Trophoblast cell (in vitro differentiated cells and primary cell): Measurements from ENCODE around the gene RPS21.

Experiments used
- DNase-seq, 2 donors: peaks; one replicate each; pipeline ENCODE4 v3.0.0-alpha.2; 2016
- H2AFZ ChIP-seq: 2 replicates; pipeline ENCODE4 v1.6.1; 2013; ENCODE audit warnings: low read length, moderate library complexity, mild to moderate bottlenecking; ENCODE audit not compliant: insufficient read depth, poor library complexity
- H2AK5ac ChIP-seq: 2 replicates; pipeline ENCODE4 v1.6.1; 2013; ENCODE audit warnings: mild to moderate bottlenecking, low read length
- H2BK120ac ChIP-seq: 2 replicates; pipeline ENCODE4 v1.6.1; 2013; ENCODE audit warnings: low read length, mild to moderate bottlenecking, moderate library complexity; ENCODE audit not compliant: insufficient read depth, poor library complexity
- H2BK12ac ChIP-seq: 2 replicates; pipeline ENCODE4 v1.6.1; 2013; ENCODE audit warnings: mild to moderate bottlenecking, low read length, moderate library complexity
- H2BK5ac ChIP-seq: 2 replicates; pipeline ENCODE4 v1.6.1; 2013; ENCODE audit warnings: low read length, low read depth, moderate library complexity, mild to moderate bottlenecking; ENCODE audit not compliant: poor library complexity
- H3K14ac ChIP-seq: 2 replicates; pipeline ENCODE4 v1.6.1; 2013; ENCODE audit warnings: mild to moderate bottlenecking, low read length
- H3K18ac ChIP-seq: 2 replicates; pipeline ENCODE4 v1.6.1; 2013; ENCODE audit warnings: mild to moderate bottlenecking, low read length
- H3K23ac ChIP-seq: 2 replicates; pipeline ENCODE4 v1.6.1; 2013; ENCODE audit warnings: low read length
- H3K27ac ChIP-seq: 2 replicates; pipeline ENCODE4 v1.5.1; 2013; ENCODE audit warnings: low read depth, mild to moderate bottlenecking, inconsistent platforms, low read length, moderate library complexity
- H3K27me3 ChIP-seq: 2 replicates; pipeline ENCODE4 v1.6.1; 2013; ENCODE audit warnings: inconsistent platforms, mild to moderate bottlenecking, low read length, moderate library complexity; ENCODE audit not compliant: insufficient read depth
- H3K36me3 ChIP-seq, 2 experiments: 1 replicate in 1 of 2; 2 replicates in 1 of 2; pipeline ENCODE4 v1.6.1; 2013; ENCODE audit warnings: low read length in 2 of 2, mild to moderate bottlenecking in 2 of 2, moderate library complexity in 1 of 2; ENCODE audit not compliant: insufficient read depth in 2 of 2, control insufficient read depth in 1 of 2
- H3K4ac ChIP-seq: 2 replicates; pipeline ENCODE4 v1.6.1; 2013; ENCODE audit warnings: low read depth, mild to moderate bottlenecking, low read length, moderate library complexity
- H3K4me1 ChIP-seq, 2 experiments: 1 replicate in 1 of 2; 2 replicates in 1 of 2; pipeline ENCODE4 v1.6.1; 2013; ENCODE audit warnings: low read length in 2 of 2, mild to moderate bottlenecking in 2 of 2, moderate library complexity in 1 of 2; ENCODE audit not compliant: insufficient read depth in 2 of 2, control insufficient read depth in 1 of 2
- H3K4me2 ChIP-seq: 2 replicates; pipeline ENCODE4 v1.6.1; 2013; ENCODE audit warnings: inconsistent platforms, mild to moderate bottlenecking, low read length, moderate library complexity
- H3K4me3 ChIP-seq: 2 replicates; pipeline ENCODE4 v1.5.1; 2013; ENCODE audit warnings: mild to moderate bottlenecking, low read depth, low read length, inconsistent platforms
- H3K79me1 ChIP-seq: one replicate; pipeline ENCODE4 v1.6.1; 2013; ENCODE audit warnings: low read length
- H3K79me2 ChIP-seq: 2 replicates; pipeline ENCODE4 v1.6.1; 2013; ENCODE audit warnings: low read length, mild to moderate bottlenecking; ENCODE audit not compliant: control insufficient read depth, insufficient read depth, poor library complexity
- H3K9ac ChIP-seq: 2 replicates; pipeline ENCODE4 v1.6.1; 2013; ENCODE audit warnings: mild to moderate bottlenecking, low read length
- H3K9me3 ChIP-seq: 2 replicates; pipeline ENCODE4 v1.6.1; 2013; ENCODE audit warnings: low read depth, mild to moderate bottlenecking, control low read depth, inconsistent platforms, low read length; ENCODE audit not compliant: insufficient read depth
- H4K12ac ChIP-seq: 2 replicates; pipeline ENCODE4 v1.6.1; 2013; ENCODE audit warnings: low read depth, mild to moderate bottlenecking, low read length, moderate library complexity
- H4K8ac ChIP-seq: 2 replicates; pipeline ENCODE4 v1.6.1; 2013; ENCODE audit warnings: low read depth, mild to moderate bottlenecking, low read length, moderate library complexity
- H4K91ac ChIP-seq: one replicate; pipeline ENCODE4 v1.6.1; 2013; ENCODE audit warnings: low read depth, mild to moderate bottlenecking, low read length, moderate library complexity
- WGBS: extraction: QIAGEN DNeasy Blood & Tissue Kit; methylation state at CpG from one replicate; pipeline ENCODE4 v1.1.7; 2013; ENCODE audit warnings: missing lambda C conversion rate; ENCODE audit not compliant: insufficient read length, insufficient coverage; ENCODE audit errors: extremely low coverage; 5-methylcytosine and 5-hydroxymethylcytosine counted together

Gene RPS21

DNA sequence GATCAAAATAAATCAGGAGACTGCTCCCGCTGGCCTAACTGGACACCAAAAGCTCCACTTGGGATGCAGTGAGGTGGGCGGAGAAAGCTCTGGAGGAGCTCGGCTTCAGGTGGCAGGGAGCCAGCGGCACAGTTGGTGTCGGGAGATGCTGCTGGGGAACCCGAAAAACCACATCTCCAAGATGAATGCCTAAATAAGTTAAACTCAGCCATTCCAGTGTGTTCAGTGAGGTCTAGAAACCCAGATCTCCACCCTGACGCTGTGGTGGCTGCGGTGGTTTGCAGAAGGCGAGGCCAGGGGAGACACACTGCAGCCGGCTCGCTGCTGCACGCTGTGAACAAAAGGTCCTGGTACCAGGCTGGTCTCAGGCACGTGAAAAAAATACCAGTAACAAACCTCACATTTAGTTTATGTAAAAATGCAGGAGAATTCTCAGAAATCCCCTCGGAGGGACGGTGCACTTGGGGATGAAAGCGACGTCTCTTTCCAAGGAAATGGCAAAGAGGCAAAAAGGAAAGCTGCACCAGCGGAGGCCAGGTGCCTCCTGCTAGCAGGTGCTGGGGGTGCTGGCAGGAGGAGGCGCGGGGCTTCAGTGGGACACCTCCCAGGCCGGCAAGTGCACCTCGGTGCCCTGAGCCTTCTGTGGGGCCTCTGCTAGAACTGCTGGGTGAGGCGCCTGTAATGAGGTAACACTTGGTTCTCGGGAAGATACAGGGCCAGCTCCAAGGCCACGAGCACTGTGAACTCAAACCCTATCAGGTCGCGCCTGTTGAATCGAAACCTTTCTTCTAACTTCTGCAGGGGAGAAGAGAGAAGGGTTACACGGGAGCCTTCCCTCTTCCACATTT is 3.6 kb downstream of the RPS21 start:
- no peak overlapping the region for H3K4me3 ChIP-seq
- DNase-seq = no peak
- H3K4me2 ChIP-seq = no peak overlapping the region
- no CpG with 5 or more reads among the region's 29 CpGs for WGBS
- H3K79me2 ChIP-seq = peaks cover 14% of the 10 kb centered on the region
- peaks cover 4 to 8% of the 10 kb centered on the region in 2 experiments for H3K4me1 ChIP-seq
- H3K4ac ChIP-seq = no peak overlapping the region
- no peak overlapping the region for H3K18ac ChIP-seq
- H4K12ac ChIP-seq = no peak overlapping the region
- H2BK12ac ChIP-seq = no peak overlapping the region
- no peak overlapping the region for H4K8ac ChIP-seq
- no peak overlapping the region for H3K23ac ChIP-seq
- no peak overlapping the region for H2AFZ ChIP-seq
- H3K27ac ChIP-seq = no peak overlapping the region
- H3K27me3 ChIP-seq = no peaks in the 10 kb centered on the region
- peaks cover 65 to 67% of the 10 kb centered on the region in 2 experiments for H3K36me3 ChIP-seq
- no peak overlapping the region for H3K14ac ChIP-seq
- H2BK5ac ChIP-seq = no peak overlapping the region
- H2BK120ac ChIP-seq = no peak overlapping the region
- peaks cover 12% of the 10 kb centered on the region for H3K79me1 ChIP-seq
- H3K9me3 ChIP-seq = no peaks in the 10 kb centered on the region
- H3K9ac ChIP-seq = no peak overlapping the region
- H4K91ac ChIP-seq = no peak overlapping the region
- H2AK5ac ChIP-seq = no peak overlapping the region

DNA sequence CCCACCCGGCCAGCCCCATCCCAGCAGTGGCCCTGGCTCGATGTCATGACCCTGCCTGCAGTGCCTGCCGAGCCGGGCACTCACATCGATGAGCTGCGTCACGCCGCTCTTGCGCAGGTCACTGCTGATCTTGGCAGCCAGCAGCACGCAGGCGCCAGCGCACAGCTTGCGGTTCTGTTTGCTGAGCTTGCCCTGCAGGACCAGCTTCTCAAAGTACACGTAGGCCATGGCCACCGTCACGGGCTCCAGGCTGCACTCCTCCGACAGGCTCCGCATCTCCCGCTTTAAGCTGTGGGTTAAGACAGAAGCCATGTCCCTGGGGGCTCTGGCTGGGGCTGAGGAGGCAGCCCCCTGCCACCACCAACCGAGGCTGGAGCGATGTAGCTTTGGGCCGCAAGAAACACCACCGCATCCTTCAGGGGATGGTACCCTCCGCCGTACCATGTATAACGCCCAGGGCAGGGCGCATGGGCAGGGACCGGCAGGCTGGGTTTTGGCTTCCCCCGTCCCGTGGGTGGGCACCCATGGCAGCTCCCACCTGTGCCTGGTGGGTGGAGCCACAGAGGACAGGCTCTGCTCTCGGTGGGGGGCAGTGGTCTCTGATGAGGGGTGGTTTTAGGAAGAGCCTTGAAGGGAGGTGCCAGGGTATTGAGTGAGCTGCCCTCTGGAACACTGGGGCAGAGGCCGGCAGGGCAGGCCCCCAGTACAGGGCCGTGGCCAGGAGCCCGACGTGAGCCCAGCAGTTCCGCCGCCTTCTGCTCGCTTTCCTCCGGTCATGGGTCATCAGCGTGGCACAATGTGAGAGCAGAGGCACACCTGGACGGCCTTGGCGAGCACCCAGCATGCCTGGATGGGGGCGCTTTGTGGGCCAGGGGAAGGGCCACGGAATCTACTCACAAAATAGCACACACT is 4.5 kb downstream of the RPS21 start:
- H3K36me3 ChIP-seq = peaks cover 65 to 70% of the 10 kb centered on the region in 2 experiments
- H4K91ac ChIP-seq = no peak overlapping the region
- DNase-seq = no peak
- H3K27me3 ChIP-seq = no peaks in the 10 kb centered on the region
- no peak overlapping the region for H3K14ac ChIP-seq
- H3K4me3 ChIP-seq = no peak overlapping the region
- H3K23ac ChIP-seq = no peak overlapping the region
- WGBS = no CpG with 5 or more reads among the region's 44 CpGs
- no peak overlapping the region for H2BK120ac ChIP-seq
- H4K8ac ChIP-seq = no peak overlapping the region
- no peak overlapping the region for H3K4ac ChIP-seq
- no peak overlapping the region for H2AFZ ChIP-seq
- no peak overlapping the region for H3K27ac ChIP-seq
- no peak overlapping the region for H3K18ac ChIP-seq
- no peak overlapping the region for H2AK5ac ChIP-seq
- peaks cover 8% of the 10 kb centered on the region for H3K79me2 ChIP-seq
- no peak overlapping the region for H3K9ac ChIP-seq
- peaks cover 7% of the 10 kb centered on the region for H3K79me1 ChIP-seq
- H3K4me1 ChIP-seq = peaks cover 4 to 8% of the 10 kb centered on the region in 2 experiments
- no peak overlapping the region for H2BK5ac ChIP-seq
- H3K9me3 ChIP-seq = no peaks in the 10 kb centered on the region
- no peak overlapping the region for H2BK12ac ChIP-seq
- H4K12ac ChIP-seq = no peak overlapping the region
- H3K4me2 ChIP-seq = no peak overlapping the region

DNA sequence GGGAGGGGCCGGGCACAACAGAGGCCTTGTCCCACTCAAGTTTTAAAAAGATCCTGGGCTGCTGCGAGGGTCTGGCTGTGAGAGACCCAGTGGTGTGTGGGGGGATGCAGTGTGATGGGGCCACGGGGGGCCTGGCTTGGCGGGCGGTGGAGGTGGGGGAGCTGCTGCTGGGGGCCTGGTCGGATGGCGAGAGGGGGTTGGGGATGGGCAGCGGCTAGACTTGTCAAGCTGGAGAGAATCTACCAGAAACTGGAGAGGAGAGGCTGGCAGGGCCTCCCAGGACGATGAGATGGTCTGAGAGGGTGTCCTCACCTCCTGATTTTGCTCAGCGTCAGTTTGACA is 5.1 kb downstream of the RPS21 start:
- Histone ChIP-seq H3K18ac (no peak overlapping the region), H2BK5ac (no peak overlapping the region), H3K36me3 (peaks cover 65 to 70% of the 10 kb centered on the region in 2 experiments), H3K14ac (no peak overlapping the region), H4K91ac (no peak overlapping the region), H3K4me3 (no peak overlapping the region), H3K4ac (no peak overlapping the region), H3K4me2 (no peak overlapping the region), H2AFZ (no peak overlapping the region), H3K27me3 (no peaks in the 10 kb centered on the region), H3K4me1 (peaks cover 4 to 8% of the 10 kb centered on the region in 2 experiments), H2BK12ac (no peak overlapping the region), H2AK5ac (no peak overlapping the region), H3K9me3 (no peaks in the 10 kb centered on the region), H3K27ac (no peak overlapping the region), H3K9ac (no peak overlapping the region), H3K79me1 (peaks cover 3% of the 10 kb centered on the region), H4K12ac (no peak overlapping the region), H2BK120ac (no peak overlapping the region), H3K23ac (no peak overlapping the region), H3K79me2 (peaks cover 5% of the 10 kb centered on the region), H4K8ac (no peak overlapping the region)
- no peak for DNase-seq
- no CpG with 5 or more reads among the region's 10 CpGs for whole genome bisulfite sequencing

DNA sequence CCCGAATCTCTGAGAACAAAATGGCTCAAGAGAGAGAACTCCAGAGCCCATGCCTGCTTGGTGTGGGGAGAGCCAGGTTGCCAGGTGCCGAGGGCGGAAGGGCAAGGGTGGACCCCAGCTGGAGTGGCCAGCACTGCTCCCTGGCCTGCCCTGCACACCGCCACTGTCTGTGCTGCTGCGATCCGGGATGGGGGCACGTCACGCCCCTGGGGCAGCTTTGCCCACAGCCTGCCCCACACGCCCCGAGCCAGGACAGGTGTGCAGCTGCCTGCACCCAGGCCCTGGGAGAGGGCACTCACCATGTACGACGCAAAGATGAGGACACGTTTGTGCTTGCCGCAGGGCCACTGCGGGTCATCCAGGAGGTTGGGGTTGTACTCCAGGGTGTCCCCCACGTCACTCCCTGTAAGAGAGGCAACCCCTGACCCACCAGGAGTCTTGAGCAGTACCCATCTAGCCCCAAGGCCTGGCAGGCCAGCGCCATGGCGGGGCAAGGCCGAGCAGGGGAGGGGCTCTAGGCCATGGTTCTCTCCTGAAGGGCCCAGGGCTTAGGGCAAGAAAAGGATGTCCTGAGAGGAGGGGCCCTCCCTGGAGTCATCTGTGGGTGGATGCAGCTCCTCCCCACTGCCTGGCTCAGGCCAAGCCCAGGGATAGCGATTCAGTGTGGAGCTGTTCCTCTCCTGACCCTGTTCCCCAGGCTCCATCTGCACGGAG is 5.9 kb downstream of the RPS21 start:
- peaks cover 63 to 73% of the 10 kb centered on the region in 2 experiments for H3K36me3 ChIP-seq

More for the DNA sequence above, 5.9 kb downstream of the RPS21 start:
- Histone ChIP-seq H3K9me3 (peaks cover under 1% of the 10 kb centered on the region), H3K27ac (no peak overlapping the region), H3K14ac (no peak overlapping the region), H3K9ac (no peak overlapping the region), H3K4me3 (no peak overlapping the region), H2AFZ (no peak overlapping the region), H3K79me2 (no peaks in the 10 kb centered on the region), H3K23ac (no peak overlapping the region), H3K4me2 (no peak overlapping the region), H3K18ac (no peak overlapping the region), H4K8ac (no peak overlapping the region), H2AK5ac (no peak overlapping the region), H2BK120ac (no peak overlapping the region), H3K79me1 (no peaks in the 10 kb centered on the region), H3K4ac (no peak overlapping the region), H2BK5ac (no peak overlapping the region), H3K27me3 (no peaks in the 10 kb centered on the region), H2BK12ac (no peak overlapping the region), H4K12ac (no peak overlapping the region), H4K91ac (no peak overlapping the region), H3K4me1 (peaks cover 2 to 4% of the 10 kb centered on the region in 2 experiments)
- no CpG with 5 or more reads among the region's 21 CpGs for WGBS
- DNase-seq = no peak
